Activated T-helper 9 cell treated with anti-CD3 and anti-CD28 coated beads, Interleukin-2, amount 50 U/mL, for 16 hours (primary cell): ENCODE results near the gene TADA3.

Experiments used
- DNase-seq: peaks from one replicate; pipeline ENCODE4 v3.0.0-alpha.2; 2020; ENCODE audit warnings: low read depth

The TADA3 gene

DNA sequence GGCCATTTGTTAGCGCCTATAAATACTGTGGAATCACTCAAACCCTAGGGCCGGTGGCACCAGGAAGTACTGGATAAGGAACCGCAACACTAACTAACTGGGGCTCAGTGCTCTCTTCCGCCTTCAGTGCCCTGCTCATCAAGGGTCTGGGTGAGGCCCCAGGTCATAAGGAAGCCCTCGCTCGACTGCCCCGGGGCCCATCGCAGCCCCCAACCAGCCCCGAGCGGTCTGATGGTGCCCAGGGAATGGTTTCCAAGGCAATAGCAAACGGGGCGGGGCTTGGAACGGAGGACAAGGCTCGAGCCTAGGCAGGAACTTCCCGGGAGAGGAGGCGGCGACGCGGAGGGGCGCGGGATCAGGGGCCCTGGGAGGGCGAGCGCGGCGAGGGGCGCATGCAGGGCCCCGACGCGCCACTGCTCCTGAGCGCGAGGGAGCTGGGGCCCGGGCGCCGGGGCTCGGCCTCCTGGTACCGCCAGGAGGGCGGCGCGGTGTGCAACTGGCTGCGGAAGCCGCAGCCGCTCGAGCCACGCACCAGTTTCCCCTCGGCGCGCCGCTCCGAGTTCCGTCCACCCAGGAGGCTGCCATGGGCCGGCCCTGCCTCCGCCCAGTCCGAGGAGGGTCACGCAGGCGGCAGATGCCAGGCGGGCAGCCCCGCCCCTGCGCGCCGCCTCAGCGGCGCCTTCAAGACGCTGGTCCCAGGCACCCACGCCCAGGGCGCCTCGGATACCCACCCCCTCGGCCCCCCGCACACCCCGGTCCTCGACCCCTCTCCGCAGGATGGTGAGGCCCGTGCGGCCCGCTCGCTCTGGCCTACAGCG is 17.6 kb upstream of the TADA3 start, which contains the start of gene TTLL3:
TSS of gene TTLL3 (plus strand) at position 648 of the 818 bp plus-strand sequence. CDS start 400 bp downstream, outside the sequence.
- peak; percentile 29 for DNase-seq

DNA sequence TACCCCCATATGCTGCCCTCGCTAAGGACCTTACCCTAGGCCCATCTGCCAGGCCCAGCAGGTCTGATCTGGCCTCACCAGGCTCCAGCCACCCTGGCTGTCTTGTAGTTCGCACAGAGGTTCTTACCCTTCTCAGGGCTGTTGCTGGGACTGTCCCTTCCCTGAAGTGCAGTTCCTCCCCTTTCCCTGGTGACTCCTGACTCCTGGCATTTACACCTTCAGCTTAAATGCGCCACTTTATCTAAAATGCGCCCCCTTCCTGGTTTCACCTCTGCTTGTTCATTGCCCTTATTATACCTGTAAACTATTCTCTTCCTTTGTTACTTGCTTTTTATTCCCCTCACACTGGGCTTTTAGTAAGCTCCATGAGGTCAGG is 17.0 kb upstream of the TADA3 start:
- DNase-seq: no peak

DNA sequence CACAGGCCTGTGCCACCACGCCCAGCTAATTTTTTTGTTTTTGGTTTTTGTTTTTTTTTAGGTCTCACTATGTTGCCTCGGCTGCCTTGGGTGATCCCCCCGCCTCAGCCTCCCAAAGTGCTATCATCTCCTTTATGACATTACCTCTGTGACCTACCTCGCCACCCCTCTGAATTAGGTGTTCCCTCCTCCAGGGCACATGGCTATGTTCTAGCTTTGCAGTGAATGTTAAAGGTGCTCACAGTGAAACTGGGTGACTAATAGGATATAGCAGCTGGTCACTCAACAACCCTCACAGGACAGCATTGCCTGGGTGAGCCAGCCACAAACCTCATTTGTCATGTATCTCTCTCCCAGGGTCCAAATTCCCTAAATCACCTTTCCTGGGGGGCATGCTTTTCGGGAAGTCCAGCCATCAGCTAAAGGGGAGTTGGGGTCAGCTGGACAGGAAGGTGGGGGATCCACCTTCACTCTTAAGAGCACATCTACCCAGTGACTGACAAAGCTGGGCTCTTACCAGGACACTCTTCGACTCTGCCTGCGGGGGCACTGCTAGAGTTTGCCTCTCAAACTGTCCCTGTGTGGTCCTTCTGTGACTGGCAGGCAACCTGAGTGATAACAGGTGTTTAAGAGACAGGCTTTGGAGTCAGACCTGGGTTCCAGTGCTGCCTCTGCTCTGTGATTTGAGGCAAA is 16.2 kb upstream of the TADA3 start:
- peak; percentile 27 for DNase-seq

DNA sequence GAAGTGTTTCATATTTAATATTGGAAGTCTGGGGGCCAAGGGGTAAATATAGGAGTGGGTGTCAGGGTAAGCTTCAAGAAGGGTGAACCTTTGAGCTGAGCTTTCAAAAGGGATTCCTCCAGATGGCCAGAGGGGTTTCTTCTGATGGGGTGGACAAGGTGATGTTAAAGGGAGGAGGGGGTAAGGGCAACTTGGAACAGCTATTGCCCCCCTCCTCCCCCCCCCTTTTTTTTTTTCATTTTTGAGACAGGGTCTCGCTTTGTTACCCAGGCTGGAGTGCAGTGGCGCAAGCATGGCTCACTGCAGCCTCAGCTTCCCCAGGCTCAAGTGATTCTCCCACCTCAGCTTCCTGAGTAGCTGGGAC is 15.7 kb upstream of the TADA3 start:
- DNase-seq: no peak

DNA sequence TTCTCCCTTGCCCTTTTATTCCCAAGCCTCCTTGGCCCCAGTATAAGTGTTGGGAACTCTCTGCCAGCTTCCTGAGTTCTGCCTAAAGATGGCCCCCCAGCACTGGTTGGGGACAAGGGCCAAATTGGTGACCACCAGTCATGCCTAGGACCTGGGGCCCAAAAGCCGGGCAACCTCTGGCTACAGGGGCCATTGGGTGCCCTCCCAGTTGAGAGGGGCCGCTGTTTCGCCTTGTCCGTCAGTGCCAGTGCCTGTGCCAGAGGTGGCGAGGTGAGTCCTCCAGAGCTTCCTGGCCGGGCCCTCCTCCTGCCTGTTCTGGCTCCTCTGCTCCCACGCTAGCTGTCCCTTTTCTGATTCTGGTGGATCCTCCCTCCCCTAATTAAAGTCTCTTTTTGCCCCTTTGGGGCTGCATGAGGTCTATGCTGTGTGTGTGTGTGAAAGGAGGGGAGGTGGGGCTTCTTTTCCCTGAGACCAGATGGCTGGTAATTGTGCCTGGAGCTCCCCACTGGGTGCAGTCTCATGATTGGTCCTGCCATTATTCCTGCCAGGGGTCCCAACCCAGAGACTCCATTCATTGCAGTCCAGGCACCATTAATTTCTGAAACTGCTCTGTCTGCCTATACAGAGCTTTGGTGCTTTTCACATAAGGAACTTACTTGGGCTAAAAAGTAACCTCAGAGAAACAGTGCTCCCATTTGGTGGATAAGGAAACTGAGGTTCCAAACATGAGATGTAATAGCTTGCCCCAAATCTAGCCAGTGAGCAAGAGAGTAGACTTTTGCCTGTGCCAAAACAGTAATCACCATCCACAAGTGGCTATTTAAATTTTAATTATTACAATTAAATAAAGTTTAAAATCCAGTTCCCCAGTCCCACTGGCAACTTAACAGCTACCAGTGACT is 14.7 kb upstream of the TADA3 start:
- DNase-seq: no peak

DNA sequence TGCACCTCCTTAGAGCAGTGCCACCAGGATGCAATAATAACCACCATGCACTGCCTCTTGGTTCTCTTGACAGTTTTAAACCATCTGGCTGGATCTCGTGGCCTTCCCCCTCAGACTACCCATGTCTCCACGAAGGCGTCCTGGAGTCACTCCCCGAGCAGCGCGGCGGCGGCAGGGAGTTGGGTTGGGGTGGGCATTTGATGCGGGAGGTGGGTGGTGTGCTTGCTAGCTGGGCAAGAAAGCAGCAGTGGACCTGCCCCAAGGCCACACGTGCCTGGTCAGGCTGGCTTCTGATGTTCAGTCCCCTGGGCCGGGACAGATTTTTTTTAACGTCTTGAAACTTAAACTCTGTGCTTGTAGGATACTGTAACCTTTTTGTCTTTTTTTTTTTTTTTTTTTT is 13.9 kb upstream of the TADA3 start:
- DNase-seq: no peak

DNA sequence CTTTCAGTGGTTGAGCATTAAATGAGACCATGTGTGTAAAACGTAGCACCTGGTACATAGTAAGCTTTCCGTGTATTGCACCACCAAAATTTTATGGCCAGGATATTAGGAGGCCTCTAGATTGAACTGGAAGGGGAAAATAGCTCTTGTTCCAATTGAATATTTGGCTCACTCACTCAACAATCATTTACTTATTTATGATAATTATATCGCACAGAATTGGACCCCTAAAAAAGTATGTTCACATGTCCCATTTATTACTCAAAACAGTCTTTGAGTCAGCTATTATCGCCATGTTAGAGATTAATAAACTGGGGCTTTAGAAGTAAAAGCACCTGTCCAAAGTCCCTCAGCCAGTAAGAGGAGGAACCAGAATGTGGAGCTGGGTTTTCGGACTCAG is 12.7 kb upstream of the TADA3 start:
- no peak for DNase-seq

DNA sequence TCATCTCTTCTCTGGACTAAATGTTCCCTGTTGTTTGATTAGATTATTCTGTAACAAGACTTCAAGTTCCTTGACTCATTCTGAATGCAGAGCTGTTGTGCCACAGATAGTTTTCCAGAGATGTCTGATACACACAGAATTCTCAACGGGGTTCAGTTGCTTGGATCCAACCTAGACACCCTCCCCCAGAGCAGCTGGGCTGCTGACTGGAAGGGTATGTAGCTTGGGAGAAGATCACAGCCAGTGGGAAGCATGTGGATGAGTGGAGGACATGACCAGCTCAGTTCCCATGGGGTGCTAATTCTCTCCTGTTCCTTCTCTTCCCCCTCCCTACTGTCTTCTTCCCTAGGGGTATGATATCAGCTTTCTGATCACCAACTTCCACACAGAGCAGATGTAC is 11.2 kb upstream of the TADA3 start:
- no peak for DNase-seq

DNA sequence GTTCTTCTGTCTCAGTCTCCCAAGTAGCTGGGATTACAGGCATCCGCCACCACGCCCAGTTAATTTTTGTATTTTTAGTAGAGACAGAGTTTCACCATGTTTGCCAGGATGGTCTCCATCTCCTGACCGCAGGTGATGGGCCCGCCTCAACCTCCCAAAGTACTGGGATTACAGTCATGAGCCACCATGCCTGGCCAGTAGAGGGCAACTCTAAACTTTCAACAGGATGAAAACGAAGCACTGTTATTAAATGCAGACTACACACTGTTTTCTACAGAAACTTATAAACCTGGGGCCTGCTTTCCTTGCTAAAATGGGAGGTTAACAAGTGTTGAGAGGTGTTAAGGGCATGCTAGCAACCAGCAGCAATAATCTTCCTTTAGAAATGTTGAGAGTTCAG is 8.3 kb upstream of the TADA3 start:
- no peak for DNase-seq

DNA sequence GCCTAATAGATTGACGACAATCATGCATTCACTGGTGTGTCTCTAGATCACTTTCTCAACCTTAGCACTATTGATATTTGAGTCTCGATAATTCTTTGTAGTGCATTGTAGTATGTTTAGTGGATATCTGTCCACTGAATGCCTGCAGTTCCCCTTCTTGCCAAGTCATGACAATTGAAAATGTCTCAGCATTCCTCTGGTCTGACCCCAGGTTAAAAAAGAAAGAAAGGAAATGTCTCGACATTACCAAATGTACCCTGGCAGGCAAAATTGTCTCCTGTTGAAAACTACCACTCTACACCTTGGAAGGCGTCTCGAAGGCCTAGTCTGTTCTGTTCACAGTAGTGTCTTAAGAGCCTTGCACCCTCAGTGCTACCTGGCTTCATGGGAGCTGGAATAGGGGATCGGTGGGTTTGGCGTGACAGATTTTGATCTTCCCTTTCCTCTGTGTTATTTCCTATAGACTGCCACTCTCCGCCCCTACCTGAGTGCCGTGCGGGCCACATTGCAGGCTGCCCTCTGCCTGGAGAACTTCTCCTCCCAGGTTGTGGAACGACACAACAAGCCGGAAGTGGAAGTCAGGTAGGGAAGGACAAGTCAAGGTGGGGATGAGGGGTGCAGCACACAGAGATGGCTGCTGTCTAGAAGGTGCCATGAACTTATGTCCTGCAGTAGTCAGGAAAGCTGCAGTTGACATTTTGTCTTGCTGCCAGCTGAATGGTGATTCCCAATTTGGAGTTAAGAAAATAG is 5.1 kb upstream of the TADA3 start:
- DNase-seq: no peak

DNA sequence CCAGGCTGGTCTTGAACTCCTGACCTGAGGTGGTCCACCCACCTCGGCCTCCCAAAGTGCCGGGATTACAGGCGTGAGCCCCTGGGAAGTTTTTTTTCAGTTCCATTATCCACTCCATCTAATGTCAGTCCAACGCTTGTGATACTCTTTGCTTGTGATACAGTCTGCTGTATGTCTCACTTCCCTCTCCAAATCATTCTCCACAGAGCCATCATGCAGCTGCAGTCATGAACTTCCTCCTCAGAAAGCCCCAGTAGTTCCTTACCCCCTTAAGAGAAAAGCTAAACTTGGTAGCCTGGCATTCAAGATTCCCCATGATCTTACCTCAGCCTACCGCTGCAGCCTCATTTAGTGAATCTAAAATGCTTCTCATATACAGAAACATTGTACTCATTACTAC is 2.9 kb upstream of the TADA3 start:
- no peak for DNase-seq

DNA sequence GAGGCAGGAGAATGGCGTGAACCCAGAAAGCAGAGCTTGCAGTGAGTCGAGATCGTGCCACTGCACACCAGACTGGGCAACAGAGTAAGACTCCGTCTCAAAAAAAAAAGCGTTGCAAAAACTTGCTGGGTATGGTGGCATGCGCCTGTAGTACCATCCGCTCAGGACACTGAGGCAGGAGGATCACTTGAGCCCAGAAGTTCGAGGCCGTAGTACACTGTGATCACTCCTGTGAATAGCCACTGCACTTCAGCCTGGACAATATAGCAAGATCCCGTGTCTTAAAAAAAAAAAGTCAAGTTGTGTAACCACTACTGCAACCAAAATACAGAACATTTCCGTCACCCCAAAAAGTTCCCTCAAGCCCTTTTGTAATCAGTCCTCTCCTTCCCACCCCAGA is 2.1 kb upstream of the TADA3 start:
- no peak for DNase-seq

DNA sequence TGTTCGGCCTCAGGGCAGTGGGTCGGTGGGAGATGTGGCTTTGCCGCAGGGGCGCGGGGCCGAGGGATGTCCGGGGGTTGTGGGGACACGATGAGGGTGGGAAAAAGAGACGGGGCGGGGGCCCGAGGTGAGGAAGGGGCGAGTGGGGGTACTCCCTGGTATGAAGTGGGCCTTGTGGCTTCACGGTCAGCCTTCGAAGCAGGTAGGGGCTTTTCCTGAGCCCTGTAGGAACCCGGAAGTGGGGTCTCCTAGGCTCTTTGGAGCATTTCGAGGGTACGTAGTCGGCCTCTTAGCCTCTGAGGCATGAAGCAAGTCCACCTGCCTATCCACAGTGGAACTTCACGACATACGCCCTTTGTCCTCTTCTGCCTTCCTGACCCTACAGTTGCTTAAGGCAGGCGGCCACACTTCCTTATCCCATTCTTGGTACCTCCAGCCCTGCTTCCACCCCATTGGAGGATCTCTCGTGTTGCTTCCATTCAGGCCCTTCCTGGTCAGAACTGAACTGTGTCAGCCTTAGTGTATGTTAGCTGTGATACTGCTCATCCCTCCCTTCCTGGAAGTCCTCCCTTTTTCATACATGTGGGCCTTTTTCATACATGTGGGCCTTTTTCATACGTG is 998 bp upstream of the TADA3 start:
- no peak for DNase-seq

DNA sequence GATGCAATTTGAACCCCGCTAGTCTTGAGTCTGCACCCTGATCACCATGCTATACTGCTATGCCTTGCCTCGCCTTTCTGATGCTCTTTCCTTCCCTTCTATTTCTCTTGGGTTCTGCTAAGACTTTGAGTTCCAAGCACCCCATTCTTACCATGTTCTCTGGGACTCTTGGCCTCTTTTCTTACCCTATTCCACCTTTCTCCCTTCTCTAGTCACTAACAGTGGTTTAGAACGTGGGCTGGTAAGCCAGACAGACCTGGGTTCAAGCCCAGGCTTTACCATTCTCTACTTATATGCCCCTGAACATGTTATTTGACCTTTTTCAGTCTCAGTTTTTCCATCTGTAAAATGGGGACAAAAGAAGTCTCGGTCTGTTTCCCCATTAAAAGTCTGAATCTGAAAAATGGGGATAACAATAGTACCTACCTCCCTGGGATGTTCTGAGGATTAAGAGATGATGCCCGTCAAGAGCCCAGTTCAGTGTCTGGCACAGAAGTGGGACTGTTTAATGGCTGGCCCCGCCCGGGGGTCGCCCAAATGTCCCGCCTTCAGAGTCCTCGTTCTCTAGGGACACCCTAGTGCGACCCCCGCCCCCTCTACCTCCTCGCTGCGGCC is 376 bp downstream of the TADA3 start:
- no peak for DNase-seq

DNA sequence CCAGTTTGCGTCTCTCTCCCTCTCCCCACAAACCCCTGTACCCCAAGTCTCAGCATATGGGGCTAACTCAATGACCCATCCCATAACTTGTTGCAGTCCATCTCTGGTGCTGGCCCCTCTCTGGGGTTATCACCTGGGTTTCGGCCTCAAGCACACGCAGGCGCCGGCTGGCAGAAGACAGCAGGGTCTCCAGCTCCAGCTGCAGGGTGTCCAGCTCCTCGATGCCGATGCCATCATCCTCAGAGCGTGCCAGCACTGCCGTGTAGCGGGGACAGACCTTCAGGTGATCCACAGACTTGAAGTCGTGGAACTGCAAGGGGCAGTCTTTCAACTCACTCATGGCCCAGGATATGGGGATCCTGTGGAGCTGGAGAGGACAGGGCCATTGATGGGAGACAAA is 1.1 kb downstream of the TADA3 start:
- no peak for DNase-seq

DNA sequence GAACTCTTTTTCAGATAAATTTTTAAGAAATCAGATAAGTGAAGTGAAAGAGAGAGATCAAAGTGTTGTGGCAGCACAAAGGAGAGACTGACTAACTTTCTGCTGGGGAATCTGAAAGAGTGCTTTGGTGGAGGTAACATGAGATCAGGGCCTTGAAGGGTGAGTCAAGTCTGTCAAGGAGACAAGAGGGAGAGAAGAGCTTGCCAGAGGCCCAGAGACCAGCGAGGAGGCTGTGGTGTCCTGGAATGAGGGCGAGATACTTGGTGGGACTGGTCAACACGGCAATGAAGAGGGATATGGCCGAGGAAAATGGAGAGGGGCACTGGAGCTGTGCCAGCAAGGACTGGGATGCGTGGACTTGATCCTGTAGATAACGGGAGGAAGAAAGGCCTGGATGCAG is 4.6 kb downstream of the TADA3 start:
- DNase-seq: no peak

DNA sequence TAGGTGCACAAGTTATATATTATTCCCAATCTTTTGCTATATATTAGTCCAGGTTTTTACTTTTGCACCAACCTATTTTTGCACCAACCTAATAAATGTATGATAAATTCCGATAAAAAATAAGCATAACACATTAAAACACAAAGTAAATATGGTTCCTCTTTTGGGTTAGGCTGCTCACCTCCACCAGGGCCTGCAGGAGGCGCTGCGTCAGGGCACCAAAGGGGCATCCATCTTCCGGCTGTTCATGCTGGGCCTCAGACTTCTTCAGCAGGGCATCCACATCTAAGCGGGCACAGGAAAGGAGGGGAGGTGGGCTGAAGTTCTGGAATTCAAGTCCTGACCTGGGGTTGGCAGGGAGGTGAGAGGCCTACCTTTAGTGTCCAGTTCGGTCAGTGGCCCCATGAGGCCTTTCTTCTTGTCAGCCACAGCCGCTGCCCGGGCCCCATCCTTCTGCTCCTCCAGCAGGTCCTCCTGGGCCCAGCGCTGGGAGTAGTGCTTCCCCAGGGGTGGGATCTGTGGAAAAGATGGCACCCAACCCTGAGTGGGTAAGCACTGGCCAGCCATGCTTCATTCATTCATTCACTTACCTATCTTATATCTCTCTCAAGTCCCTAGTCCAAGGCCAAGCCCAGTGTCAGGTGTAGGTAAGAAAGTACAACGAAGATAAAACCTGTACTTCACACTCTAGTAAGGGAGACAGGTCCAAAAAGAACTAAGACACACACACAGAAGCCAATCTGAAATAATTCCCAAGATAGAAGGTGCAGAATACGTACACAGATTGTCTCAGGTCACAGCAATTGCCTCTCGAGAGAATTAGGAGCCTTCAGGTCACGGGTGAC is 5.2 kb downstream of the TADA3 start:
- DNase-seq: no peak

DNA sequence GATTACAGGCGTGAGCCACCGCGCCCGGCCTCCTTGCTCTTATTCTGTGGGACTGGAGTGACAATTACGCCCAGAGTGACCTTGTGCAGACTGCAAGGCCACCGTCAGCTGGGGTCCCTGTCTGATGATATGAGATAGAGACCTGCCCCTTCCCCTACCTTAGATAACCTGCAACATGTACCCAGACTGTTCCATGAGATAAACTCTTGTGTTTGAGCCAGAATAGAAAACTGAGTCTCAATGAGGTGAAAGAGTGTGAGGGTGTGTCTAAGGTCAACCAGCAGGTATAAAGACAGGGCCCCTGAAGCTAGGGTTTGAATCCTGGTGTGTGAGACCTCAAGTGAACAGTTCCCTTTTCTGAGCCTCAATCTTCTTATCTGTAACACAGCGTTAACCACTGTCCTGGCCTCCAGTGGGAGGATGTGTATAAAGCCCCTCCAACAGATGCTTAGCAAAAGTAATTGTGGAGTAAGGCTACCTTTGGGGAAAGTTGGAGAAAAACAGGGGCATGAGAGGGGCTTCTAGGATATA is 6.0 kb downstream of the TADA3 start:
- DNase-seq: no peak

DNA sequence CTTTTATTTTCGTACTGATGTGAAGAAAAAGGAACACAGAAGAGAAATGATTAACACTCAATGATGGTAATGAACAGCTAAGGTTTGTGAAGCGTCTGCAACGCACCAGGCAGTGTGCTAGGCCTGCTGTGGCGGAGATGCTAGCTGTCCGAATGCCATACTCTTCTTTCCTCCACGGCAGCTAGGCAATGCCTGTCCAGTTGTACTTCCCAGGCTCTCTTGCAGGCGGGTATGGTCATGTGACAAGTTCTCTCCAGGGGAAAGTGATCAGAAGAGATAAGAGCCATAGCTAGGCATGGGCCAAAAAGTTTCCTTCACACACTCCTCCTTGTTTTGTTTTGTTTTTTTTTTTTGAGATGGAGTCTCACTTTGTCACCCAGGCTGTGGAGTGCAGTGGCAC is 6.7 kb downstream of the TADA3 start:
- DNase-seq: no peak

DNA sequence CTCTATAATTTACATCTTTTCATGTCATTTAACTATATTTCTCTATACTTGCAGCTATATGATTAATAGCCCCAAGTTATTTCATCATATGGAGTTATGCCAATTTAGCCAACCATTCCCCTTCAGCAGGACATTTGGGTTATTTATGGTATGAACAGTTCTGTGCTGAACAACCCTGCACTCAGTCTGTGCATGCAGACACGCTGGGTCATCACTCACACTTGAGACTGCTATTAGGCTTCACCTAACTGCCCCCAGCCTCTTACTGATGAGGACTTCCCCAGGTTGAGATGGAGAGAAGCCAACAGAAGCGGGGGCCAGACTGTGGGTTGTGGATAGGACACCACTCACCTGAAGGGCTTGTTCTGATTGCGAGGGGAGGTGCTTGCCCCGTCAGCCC is 7.3 kb downstream of the TADA3 start:
- DNase-seq: no peak
